IPS DF 4.7 (cell line): ENCODE data around the gene RXYLT1.
"Not testable (repeated sequence)": the region's sequence is repeated elsewhere in the genome, so short reads cannot be mapped to it uniquely, and the experiment has no call there.

Experiments
- DNase-seq: peaks from one replicate; pipeline ENCODE4 v3.0.0-alpha.2; 2013; ENCODE audit warnings: low spot score; ENCODE audit errors: extremely low read depth

RXYLT1 gene, protein sequence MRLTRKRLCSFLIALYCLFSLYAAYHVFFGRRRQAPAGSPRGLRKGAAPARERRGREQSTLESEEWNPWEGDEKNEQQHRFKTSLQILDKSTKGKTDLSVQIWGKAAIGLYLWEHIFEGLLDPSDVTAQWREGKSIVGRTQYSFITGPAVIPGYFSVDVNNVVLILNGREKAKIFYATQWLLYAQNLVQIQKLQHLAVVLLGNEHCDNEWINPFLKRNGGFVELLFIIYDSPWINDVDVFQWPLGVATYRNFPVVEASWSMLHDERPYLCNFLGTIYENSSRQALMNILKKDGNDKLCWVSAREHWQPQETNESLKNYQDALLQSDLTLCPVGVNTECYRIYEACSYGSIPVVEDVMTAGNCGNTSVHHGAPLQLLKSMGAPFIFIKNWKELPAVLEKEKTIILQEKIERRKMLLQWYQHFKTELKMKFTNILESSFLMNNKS

DNA sequence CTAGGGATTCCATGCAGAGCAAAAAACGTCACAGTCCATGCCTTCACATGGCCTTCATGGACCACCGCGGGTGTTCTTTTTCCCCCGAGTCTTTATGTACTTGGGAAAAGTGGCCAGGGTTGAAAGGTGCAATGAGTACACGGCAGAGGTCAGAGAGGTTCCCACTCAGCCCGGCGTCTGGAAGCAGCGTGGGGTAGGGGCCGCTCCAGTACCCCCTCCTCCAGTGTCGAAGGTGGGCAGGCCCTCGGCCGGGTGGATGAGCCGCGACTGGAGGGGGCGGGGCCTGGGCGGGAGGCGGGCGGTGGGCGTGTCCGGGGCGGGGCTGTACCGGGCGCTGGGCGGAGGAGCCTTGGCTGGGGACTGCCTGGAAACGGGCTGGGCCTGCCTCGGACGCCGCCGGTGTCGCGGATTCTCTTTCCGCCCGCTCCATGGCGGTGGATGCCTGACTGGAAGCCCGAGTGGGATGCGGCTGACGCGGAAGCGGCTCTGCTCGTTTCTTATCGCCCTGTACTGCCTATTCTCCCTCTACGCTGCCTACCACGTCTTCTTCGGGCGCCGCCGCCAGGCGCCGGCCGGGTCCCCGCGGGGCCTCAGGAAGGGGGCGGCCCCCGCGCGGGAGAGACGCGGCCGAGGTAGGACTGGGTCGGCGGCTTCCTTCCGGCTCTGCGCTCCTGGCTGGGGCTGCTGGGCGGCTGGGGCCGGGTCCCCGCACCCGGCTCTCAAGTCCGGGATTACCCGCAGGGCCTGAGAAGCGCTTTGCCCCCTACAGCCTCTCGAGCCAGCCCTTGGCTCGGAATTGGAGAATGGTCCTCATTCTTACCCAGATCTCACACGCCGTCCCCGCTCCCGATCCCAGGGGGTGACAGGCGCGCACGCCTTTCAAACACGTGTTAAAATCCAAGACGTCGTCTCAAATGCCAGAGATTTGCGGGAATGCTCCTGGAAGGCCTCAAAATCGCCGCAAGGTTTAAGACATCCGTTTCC, at the start of gene RXYLT1:
TSS of gene RXYLT1 (plus strand) at position 412 of the 984 bp plus-strand sequence. CDS start at position 464, 52 bp downstream.
- DNase-seq, result peak; percentile 28

DNA sequence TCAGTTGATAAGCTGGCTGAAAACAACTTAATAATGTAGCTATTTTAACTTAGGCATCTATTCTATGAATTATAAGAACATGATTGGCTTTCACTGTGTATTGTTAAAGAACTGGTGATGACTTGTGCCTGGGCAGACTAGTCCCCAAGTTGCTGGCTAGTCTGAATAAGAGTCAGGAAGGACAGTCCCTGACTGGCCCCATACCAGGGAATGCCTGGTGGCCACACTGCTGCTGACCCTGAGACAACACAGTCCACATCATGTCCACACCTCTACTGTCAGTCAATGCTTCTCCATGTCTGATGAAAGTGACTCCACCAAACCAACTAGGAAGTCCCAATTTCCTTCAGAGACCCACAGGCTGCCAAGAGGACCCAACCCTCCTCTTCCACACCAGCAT, 46.9 kb upstream of the RXYLT1 start:
- not testable (repeated sequence) for DNase-seq

DNA sequence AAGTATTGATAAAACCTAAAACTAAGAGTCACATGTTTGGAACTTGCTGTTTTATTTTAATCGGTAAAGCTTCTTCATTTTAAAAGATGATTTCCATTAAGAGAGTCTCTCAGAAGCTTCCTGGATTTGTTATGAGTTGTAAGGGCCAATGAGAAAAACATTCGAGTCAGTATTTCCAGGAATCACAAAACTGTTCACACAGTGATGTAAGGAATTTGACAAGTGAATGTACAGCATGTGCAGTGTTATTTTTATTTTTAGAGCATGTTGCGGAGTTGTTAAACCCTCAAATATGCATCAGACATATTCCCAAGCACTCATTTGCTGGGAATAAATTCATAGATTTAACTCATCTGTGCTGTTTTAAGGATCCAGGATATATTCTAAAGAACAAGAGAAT, 46.1 kb upstream of the RXYLT1 start:
- DNase-seq, result not testable (repeated sequence)

DNA sequence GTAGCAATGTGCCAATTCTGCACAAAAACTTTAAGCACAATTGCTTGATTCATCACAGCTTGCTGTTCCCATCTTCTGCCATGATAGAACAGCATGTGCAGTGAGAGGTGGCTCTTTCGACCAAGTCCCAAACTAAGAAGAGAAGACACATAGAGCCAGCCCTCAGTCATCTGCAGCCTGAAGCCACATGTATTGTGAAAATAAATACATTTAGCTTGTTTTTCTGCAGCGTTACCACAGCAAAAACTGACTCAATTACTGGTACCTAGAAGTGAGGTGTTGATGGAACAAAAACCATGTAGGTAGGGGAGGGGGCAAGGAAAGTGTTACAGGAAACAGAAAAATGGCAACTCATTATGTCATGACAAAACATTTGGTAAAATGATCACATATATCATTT, 39.2 kb upstream of the RXYLT1 start:
- not testable (repeated sequence) for DNase-seq

DNA sequence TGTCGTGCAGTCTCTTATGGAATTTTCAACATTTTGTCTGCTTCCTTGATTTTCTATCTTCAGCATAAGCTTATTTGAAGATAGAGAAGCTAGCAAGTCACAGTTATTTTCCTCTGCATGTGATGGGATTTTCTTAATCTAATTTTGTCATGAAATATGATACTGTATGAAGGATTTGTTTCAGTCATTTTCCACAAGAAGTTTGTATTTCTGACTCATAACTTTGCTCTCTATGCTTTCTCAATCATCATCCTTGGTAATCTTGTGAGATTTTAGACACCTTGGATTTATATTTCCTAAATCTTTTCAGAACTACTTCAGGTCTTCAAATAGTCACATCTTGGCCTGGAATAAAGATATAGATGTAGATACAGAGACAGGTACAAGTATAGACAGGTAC, 38.3 kb upstream of the RXYLT1 start:
- not testable (repeated sequence) for DNase-seq

DNA sequence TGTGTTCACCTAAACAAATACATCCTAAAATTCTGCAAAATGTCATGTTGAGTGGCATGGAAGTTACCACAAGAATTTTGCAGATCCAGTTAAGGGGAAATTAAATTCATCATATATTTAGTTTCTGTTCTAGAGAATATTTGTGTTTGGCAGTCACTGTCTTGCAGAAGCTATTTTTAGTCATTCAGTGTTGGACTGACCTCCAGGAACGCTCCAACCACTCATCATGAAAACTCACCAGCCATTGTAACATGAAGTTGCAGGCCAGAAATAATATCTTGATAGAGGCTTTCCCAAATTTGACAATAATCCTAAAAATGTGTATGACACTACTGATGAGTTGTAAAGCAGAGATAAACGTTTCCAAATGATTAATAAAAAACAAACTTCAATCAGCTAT, 35.6 kb upstream of the RXYLT1 start:
- not testable (repeated sequence) for DNase-seq

DNA sequence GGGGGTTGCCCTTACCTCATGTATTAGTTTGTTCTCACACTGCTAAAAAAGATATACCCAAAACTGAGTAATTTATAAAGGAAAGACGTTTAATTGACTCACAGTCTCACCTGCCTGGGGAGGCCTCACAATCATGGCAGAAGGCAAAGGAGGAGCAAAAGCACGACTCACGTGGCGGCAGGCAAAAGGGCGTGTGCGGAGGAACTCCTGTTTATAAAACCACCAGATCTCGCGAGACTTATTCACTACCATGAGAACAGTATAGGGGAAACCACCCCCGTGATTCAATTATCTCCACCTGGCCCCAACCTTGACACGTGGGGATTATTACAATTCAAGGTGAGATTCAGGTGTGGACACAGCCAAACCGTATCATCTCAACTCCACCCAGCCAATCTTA, 33.2 kb upstream of the RXYLT1 start:
- DNase-seq, result not testable (repeated sequence)

DNA sequence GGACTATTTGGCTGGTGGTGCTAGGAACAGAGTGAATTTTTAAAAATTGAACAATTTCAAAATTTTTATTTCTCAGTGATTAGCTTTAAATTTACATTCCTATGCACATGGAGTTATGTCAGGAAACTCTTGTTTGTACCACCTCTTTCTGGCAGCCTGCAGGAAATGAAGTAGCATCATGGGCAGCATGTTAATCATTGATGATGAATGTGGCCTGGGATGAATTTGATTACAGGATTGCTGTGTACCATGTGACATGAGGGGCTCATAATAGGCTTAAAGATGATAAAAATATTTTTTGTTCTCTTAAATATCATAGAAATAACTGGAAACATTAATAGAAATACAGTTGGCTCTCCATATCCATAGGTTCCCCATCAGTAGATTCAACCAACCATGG, 32.6 kb upstream of the RXYLT1 start:
- DNase-seq, result not testable (repeated sequence)

DNA sequence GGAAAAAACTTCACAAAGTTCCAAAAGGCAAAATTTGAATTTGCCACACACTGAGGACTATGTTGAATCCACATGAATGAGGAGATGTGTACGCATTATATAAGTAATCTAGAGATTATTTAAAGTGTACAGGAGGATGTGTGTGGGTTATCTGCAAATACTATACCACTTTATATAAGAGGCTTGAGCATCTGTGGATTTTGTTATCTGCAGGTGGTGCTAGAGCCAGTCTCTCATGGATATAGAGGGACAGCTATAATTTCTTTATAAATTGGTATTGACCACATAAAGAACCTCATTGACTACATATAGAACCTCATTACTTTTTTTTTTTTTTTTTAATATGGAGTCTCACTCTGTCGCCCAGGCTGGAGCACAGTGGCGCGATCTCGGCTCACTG, 32.2 kb upstream of the RXYLT1 start:
- DNase-seq, result no peak

DNA sequence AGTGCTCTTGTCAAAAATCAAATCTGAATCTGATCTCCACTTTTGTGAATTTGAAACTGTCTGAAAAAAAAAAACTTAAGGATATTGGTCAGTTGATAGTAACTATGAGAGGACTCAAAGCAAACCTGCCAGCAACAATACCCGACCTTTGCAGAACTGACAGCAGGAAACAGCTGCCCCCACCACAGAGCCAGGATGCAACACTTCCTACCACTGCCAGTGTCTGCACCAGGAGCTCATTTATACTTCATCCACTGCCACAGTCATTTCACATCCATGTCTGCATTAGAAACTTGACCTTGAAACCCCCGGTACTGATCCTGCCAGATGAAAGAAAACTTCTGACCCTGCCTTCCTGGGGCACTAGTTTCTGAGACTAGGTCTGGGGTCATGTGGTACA, 27.4 kb upstream of the RXYLT1 start:
- DNase-seq, result no peak

DNA sequence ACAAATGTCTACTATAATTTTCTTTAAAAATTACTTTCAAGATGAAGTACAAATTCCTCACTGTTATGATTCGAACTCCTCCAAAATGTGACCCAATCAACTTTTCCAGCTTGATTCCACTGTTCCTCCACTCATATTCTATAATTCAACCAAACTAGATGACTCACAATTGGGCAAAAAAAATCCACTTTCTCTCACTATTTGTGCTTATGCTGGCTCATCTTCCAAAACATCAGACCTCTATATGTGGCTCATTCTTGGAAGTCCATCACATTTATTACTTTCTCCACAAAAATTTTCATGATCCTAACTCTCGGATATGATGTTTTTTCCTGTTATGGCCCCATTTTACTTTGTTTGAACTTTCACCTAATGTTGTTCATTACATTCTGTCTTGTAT, 26.9 kb upstream of the RXYLT1 start:
- DNase-seq, result no peak

DNA sequence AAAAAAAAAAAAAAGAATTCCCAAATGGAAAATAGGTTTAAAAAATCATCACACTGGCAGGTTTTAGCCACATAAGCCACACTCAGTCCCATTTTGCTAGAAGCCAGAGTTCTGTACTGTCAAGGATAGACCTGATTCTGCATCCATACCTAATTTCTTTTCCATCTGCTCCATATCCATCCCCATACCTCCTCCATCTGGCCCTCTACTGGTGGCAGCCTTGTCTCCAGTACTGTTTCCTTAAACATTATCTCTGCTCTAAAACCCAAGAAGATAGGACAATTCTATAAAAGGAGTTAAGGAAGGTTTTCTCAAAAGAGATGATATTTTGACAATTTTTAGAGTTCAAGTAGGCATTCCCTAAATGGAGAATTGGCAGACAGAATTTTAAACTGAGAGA, 26.0 kb upstream of the RXYLT1 start:
- no peak for DNase-seq

DNA sequence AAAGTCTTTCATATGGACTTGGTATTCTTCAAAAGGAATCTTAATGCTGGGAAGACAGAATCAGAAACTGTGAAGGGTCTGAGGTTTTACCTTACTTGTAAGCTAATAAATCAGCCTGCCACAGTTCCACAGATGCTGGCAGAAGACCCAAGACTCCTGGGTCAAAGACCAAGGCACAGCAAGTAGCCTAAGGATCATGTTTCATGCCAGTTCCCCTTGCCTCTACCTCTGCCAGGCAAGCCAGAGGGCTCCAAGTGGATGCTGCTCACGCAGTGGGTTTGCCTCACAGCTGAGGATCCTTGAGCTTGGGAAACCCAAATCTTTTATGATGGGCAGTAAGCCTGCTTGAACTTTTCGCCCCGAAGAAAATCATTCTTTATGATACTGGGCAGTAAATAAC, 15.2 kb upstream of the RXYLT1 start:
- DNase-seq, result no peak

DNA sequence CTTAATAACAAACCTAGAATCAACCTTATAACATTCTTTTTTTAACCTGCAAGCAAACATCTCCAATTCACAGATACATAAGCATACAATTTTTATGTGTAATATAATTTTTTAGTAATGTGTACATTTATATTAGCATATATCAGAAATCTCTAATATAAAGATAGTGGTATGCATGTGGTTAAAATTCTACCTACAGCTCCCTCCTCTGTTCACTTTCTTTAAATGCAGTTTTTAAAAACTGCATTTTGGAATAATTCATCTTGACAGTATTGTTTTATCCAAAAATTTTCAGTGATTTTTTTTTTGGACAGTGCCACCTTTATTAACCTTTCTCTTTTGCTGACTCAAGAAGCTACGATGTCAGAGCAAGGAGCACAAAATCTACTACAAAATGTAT, 13.2 kb upstream of the RXYLT1 start:
- DNase-seq, result no peak

DNA sequence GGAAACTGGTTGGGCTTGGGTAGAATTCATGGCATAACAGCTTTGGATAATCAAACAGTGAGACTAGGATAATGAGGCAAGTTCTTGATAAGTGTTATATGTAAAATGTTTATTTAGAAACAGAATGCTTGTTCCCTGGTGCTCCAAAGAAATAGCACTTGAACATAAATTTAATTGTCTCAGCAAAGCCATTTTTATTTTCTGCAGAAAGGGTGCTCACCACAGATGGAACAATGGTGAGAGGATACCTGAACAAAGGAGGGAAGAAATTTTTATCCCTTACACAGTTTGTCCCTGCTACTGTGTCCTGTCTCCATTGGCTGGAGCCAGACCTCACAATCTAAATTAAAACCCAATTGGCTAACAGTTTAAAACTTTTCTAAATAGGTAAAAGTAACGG, 9.3 kb upstream of the RXYLT1 start:
- DNase-seq, result no peak

DNA sequence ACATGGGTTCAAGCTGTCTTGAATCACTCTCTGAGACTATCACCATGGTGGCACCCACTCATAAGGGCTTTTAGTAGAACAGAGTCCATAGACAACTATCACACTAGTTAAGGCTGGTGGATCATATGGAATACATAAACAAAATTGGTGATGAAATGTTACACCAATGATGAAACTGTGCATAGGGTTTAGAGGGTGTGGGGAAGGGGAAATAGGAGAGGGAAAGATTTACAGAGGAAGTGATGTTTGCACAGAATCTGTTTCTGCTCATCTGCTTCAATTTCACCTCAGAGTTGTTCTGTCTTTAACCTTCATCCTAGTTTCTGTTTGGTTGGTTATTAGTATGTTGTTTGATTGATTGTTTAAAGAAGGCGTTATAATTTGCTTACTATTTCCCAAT, 2.4 kb upstream of the RXYLT1 start:
- DNase-seq, result no peak

DNA sequence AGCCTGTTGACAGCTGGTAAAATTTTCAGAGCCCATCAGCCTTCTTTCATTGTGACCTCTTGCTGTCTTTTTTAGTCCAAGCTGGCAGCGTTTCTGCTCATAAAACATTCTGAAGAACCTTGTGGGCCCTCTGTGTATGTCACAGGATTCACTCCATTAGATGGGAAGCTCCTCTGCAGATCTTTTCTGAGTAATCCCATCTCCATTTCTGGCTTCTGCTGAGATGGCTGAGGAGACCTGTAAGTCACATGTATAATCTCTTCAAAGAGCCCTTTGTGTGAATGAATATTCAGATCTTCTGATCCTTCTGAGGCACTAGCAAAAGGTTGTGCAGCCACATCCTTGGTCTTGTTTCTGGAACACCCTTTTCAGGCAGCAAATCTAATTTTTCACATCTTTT, 2.8 kb downstream of the RXYLT1 start:
- DNase-seq, result no peak

DNA sequence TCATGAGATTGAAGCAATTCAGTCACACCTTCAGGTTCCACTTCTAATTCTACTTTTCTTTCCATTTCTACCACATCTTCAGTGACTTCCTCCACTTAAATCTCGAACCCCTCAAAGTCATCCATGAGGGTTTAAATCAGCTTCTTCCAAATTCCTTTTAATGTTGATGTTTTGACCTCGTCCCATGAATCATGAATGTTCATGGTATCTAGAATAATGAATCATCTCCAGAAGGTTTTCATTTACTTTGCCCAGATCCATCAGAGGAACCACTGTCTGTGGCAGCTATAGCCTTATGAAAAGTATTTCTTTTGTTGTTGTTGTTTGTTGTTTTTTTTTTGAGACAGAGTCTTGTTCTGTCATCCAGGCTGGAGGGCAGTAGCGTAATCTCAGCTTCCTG, 7.6 kb downstream of the RXYLT1 start:
- DNase-seq, result no peak

DNA sequence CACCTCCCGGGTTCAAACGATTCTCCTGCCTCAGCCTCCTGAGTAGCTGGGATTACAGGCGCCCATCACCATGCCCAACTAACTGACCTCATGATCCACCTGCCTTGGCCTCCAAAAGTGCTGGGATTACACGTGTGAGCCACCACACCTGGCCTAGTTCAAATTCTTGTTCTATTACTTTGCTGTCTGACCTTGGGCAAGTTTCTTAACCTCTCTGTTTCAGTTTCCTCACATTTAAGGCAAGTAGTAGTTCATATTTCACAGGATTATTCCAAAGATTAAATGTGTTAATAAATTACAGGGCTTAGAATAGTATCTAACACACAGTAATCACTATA, 10.9 kb downstream of the RXYLT1 start:
- DNase-seq, result no peak

DNA sequence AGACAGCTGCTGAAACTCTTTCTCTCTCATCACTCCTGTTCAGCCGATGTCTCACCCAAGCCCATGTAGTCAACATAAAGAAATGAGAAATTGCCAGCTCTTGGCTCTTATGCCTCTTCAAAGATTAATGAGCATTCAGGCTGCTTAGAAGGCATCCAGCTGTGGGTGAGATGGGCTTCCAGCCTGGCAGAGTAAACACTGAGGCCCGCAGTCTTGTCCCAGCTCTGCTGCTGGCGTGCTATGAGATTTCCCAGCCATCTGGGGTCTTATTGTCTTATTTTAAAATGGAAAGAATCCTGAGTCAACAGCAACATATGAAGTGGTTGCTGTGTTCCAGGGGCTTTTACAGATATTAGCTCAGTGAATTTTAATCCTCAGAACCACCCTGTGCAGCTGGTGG, 12.6 kb downstream of the RXYLT1 start:
- DNase-seq, result no peak

DNA sequence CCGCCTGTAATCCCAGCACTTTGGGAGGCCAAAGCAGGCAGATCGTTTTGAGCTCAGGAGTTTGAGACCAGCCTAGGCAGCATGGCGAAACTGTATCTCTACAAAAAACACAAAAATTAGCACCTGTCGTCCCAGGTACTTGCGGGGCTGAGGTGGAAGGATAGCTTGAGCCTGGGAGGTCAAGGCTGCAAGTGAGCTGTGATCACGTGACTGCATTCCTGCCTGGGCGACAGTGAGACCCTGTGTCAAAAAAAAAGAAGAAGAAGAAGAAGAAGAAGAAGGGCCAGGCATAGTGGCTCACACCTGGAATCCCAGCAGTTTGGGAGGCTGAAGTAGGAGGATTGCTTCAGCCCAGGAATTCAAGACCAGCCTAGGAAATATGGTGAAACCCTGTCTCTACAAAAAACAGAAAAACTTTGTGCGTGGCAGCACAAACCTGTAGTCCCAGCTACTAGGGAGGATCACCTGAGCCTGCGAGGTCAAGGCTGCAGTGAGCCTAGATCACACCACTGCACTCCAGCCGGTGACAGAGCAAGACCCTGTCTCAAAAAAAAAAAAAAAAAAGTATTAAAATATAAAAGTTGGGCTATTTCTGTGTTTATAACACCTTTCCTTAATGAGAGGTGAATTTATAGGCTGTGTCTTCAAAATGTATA, 15.5 kb downstream of the RXYLT1 start:
- DNase-seq, result peak; percentile 11

DNA sequence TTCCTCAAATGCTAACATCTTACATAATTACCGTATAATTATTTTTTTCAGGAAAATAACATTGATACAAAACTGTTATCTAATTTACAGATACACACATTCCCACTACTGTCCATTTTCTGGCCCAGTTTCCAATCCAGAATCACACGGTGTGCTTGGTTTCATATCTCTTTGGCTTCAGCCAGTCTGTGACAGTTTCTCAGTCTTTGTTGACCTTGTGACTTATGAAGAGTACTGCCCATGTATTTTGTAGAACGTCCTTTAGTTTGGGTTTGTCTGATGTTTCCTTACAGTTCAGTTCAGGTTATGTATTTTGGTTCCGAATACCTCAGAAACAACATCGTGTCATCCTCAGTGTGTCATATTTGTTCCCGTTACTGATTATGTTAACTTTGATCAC, 16.2 kb downstream of the RXYLT1 start:
- DNase-seq, result no peak
